RCC 7860 (cell line): Measurements from ENCODE around the gene TAX1BP1.

Experiments
- DNase-seq: peaks from one replicate; pipeline ENCODE4 v3.0.0-alpha.2; 2015; ENCODE audit warnings: low spot score
- FAIRE-seq: peaks from 2 replicates; lab custom pipeline; 2012; peaks lifted over from hg19 to GRCh38; lab: Jason Lieb, UNC

Gene TAX1BP1

GRCh38 chr7:27739909-27740448 is at the start of gene TAX1BP1:
TSS of gene TAX1BP1 (plus strand) at chr7:27740162. CDS start at chr7:27748525, 8,363 bp downstream.
- FAIRE-seq = peak; percentile 75
- DNase-seq = peak; percentile 85

GRCh38 chr7:27690649-27691048 is 49.3 kb upstream of the TAX1BP1 start:
- DNase-seq = no peak
- no peak for FAIRE-seq

- FAIRE-seq (no peak), DNase-seq (no peak)
Observed at GRCh38 chr7:27693794-27694193, 46.2 kb upstream of the TAX1BP1 start.

- no peak for DNase-seq
- FAIRE-seq = no peak
Observed at GRCh38 chr7:27695096-27695495, 44.9 kb upstream of the TAX1BP1 start.

GRCh38 chr7:27697861-27698430 is 42.0 kb upstream of the TAX1BP1 start:
- DNase-seq = no peak

GRCh38 chr7:27699751-27700150 is 40.2 kb upstream of the TAX1BP1 start:
- FAIRE-seq (no peak), DNase-seq (no peak)

More at GRCh38 chr7:27697861-27698430, 42.0 kb upstream of the TAX1BP1 start:
- peak; percentile 41 for FAIRE-seq

GRCh38 chr7:27700501-27700900 is 39.5 kb upstream of the TAX1BP1 start:
- no peak for FAIRE-seq
- no peak for DNase-seq

- peak; percentile 54 for FAIRE-seq
- DNase-seq = no peak
Observed at GRCh38 chr7:27703181-27703580, 36.8 kb upstream of the TAX1BP1 start.

GRCh38 chr7:27704422-27705199 is 35.4 kb upstream of the TAX1BP1 start:
- FAIRE-seq (no peak), DNase-seq (no peak)

GRCh38 chr7:27705200-27705594 is 34.8 kb upstream of the TAX1BP1 start:
- DNase-seq (no peak), FAIRE-seq (no peak)

- DNase-seq (no peak), FAIRE-seq (no peak)
Observed at GRCh38 chr7:27708485-27708884, 31.5 kb upstream of the TAX1BP1 start.

GRCh38 chr7:27709137-27710075 is 30.6 kb upstream of the TAX1BP1 start:
- FAIRE-seq = peak; percentile 46
- DNase-seq = peak; percentile 24

- FAIRE-seq (no peak), DNase-seq (no peak)
Observed at GRCh38 chr7:27712217-27712616, 27.7 kb upstream of the TAX1BP1 start.

- DNase-seq (no peak), FAIRE-seq (no peak)
Observed at GRCh38 chr7:27714831-27715444, 25.0 kb upstream of the TAX1BP1 start.

GRCh38 chr7:27723085-27723484 is 16.9 kb upstream of the TAX1BP1 start:
- FAIRE-seq (no peak), DNase-seq (no peak)

GRCh38 chr7:27727058-27727457 is 12.9 kb upstream of the TAX1BP1 start:
- FAIRE-seq = no peak
- no peak for DNase-seq

GRCh38 chr7:27730112-27730511 is 9.8 kb upstream of the TAX1BP1 start:
- DNase-seq = no peak
- FAIRE-seq = no peak

GRCh38 chr7:27734583-27734982 is 5.4 kb upstream of the TAX1BP1 start:
- no peak for FAIRE-seq

GRCh38 chr7:27735165-27735564 is 4.8 kb upstream of the TAX1BP1 start:
- no peak for DNase-seq
- FAIRE-seq = no peak

More at GRCh38 chr7:27734583-27734982, 5.4 kb upstream of the TAX1BP1 start:
- DNase-seq = no peak

- DNase-seq (no peak), FAIRE-seq (no peak)
Observed at GRCh38 chr7:27735831-27736230, 4.1 kb upstream of the TAX1BP1 start.

GRCh38 chr7:27737178-27737577 is 2.8 kb upstream of the TAX1BP1 start:
- FAIRE-seq (no peak), DNase-seq (no peak)
